Measurements from ENCODE around the gene SH3GL3.
A peak's percentile ranks its signal among the peaks of the same experiment; 100 is the strongest.

The SH3GL3 gene, protein sequence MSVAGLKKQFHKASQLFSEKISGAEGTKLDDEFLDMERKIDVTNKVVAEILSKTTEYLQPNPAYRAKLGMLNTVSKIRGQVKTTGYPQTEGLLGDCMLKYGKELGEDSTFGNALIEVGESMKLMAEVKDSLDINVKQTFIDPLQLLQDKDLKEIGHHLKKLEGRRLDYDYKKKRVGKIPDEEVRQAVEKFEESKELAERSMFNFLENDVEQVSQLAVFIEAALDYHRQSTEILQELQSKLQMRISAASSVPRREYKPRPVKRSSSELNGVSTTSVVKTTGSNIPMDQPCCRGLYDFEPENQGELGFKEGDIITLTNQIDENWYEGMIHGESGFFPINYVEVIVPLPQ

GRCh38 chr15:83446904-83447709, at the start of gene SH3GL3:
SH3GL3 (plus strand) TSS chr15:83447341; CDS start chr15:83447534, 193 bp downstream.
- peak; percentile 32 to 34 for DNase-seq (ENCODE audit: low read depth in 2 of 2)

GRCh38 chr15:83398626-83399025, 48.5 kb upstream of the SH3GL3 start:
- peak; percentile 37 to 39 for DNase-seq (ENCODE audit: low read depth in 2 of 2)

- no peak for DNase-seq (ENCODE audit: low read depth in 2 of 2)
These were observed 43.0 kb upstream of the SH3GL3 start for GRCh38 chr15:83404121-83404520.

GRCh38 chr15:83410532-83410931, 36.6 kb upstream of the SH3GL3 start:
- no peak for DNase-seq (ENCODE audit: low read depth in 2 of 2)

DNA sequence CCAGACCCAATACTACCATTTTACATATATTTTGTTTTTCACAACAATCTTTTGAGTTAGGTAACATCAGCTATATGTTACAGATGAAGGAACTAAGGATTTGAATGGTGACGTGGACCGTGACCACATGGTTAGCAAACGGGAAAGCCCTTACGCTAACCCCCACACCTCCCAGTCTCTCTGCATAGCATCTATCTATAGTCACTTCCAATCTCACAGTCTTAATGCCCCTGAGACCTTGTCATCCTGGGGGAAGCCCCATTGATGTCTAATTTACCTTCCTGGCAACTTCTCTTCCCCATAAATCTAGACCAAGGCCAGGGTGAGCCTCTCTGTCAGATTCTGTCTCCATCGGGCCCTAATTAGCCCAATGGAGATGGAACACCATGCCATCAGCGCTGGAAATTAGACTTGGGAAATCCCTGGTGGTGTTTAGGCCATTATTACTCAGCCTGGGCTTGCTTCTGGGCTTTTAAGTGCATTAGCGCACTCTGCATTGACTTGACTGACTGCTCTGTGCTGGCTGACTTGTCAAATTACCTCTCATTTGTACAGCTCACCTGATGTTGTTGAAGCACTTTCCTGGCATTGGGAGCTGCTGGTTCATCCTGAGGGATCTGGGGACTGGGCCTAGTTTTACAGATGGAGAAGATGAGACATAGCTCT, 34.0 kb upstream of the SH3GL3 start:
- no peak for DNase-seq (ENCODE audit: low read depth in 2 of 2)

DNA sequence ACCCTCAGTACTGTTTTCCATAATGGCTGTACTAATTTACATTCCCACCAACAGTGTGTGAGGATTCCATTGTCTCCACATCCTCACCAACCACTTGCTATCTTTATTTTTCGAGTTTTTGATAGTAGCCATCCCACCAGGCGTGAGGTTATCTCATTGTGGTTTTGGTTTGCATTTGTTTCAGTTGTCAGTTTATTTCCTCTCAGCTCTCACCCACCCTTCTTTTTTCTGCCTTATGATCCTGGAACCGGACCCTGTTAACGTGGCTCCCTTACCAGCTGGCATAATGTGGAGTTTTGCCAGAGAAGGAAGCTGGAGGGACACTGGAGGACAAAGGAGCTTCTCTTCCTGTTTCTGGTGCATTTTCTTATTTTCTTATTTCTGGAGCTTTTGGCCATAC, 25.1 kb upstream of the SH3GL3 start:
- no peak for DNase-seq (ENCODE audit: low read depth in 2 of 2)

DNA sequence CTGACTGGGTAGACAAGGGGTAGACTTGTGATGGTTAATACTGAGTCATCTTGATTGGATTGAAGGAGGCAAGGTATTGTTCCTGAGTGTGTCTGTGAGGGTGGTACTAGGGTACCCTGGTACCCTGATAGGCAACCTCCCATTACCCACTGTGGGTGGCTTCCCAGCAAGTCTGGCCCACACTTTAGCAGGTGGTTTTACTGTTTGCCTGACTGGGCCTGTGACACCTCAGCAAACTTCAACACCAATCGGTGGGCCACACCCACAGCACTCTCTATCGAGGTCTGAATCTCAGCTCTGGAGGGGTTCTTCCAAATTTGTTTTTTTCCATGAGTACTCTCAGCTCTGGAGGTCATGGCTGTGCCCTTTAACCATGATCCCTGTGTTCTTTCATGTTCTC, 24.6 kb upstream of the SH3GL3 start:
- DNase-seq (ENCODE audit: low read depth in 2 of 2): no peak

- DNase-seq (ENCODE audit: low read depth in 2 of 2): no peak
These were observed 23.0 kb upstream of the SH3GL3 start for GRCh38 chr15:83424101-83424500.

GRCh38 chr15:83430441-83430840, 16.7 kb upstream of the SH3GL3 start:
- peak; percentile 86 to 89 for DNase-seq (ENCODE audit: low read depth in 2 of 2)

DNA sequence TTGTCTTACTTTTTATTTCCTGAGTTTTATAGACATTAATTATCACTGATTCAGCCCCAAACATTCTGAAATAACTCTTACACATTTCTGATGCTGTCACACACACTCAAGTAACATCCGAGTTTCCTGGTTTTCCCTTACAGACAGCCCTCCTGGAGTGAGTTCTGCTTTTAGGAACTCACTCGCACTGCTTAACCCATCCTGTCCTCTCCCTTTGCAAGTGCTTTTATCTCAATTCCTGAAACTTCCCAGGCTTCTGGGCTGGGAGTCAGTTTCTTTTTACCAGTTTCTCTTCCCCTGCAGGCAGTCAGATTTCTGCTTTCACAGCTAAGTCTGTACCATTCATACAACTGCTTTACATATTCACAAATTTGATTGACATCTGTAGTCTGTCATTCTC, 15.6 kb upstream of the SH3GL3 start:
- DNase-seq (ENCODE audit: low read depth in 2 of 2): no peak

DNA sequence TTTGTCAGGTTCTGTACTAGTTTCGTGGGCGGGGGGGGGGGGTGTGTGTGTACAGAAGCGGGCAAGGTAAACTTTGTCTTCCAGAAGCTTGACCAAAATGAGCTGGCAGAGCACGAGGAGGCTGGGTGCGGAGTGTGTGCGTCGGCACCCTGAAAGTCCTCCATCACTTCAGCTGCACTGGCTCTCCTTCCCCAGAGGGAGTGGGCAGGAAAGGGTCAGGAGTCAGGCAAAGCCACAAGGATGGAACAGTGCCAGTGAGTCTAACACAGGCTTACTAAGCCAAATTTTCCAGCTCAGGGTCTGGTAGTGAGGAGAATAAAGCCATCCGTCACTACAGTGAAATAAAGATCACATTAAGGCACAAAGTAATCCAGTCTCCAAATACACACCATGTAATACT, 11.9 kb upstream of the SH3GL3 start:
- no peak for DNase-seq (ENCODE audit: low read depth in 2 of 2)

DNA sequence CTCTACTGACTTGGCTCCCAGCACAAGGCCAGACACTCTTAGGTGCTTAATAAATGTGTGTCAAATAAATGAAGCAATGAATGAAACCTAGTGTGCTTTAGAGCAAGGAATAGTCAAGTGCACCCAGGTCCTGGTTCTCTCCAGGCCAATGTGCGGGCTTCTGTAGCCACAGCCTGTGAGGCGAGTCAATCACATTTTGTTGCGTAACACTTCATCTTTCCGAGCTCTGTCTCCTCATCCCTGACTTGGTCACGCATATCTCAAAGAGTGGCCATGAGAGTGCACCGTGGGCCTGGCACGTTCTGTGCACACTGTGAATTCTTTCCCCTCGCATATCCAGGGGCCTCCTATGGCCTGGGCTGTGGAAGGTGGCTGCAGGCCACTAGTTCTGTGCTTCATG, 11.4 kb upstream of the SH3GL3 start:
- no peak for DNase-seq (ENCODE audit: low read depth in 2 of 2)

- peak; percentile 55 to 57 for DNase-seq (ENCODE audit: low read depth in 2 of 2)
These were observed 10.5 kb upstream of the SH3GL3 start for GRCh38 chr15:83436513-83437158.

- no peak for DNase-seq (ENCODE audit: low read depth in 2 of 2)
These were observed 3.9 kb upstream of the SH3GL3 start for GRCh38 chr15:83443076-83443847.

GRCh38 chr15:83444936-83445335, 2.2 kb upstream of the SH3GL3 start:
- no peak for DNase-seq (ENCODE audit: low read depth in 2 of 2)

- no peak for DNase-seq (ENCODE audit: low read depth in 2 of 2)
These were observed 1.5 kb upstream of the SH3GL3 start for GRCh38 chr15:83445643-83446042.

DNA sequence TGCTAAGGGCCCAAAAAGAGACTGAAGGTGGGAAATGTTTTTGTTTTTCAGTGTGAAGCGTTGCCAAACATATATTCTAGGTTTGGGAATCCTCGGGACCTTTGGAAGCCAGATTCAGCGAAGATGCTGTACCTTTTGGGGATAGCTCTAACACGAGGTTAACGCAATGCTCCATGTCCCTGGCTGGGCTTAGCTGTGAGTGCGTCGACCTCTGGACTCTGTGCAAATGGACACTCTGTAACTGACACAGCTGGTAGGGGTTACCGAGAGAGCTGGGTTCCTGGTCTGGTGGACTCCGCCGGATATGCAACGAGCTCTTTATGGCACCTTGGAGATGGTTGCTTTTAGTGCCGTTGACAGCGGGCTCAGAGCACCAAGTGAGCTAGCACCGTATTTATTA, 724 bp upstream of the SH3GL3 start:
- no peak for DNase-seq (ENCODE audit: low read depth in 2 of 2)

DNA sequence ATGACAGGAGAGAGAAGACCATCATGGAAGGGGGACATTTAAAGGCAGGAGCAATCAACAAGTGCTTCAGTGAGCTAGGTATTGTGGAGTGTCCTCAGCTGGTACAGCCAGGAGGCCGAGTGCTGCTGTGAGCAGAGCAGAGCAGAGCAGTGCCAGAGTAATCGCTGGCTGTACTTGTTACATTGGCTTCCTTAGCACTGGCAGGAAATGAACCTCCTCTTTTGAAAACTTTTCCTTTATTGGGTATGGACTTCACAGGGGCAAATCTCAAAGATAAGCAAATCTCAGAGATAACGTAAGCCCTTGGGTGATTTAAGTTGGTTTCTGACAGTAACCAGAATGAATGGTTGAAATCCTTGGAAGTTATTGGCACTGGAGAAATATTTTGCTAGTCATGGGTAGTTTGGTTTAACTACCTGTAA, 2.1 kb downstream of the SH3GL3 start:
- DNase-seq (ENCODE audit: low read depth in 2 of 2): no peak

DNA sequence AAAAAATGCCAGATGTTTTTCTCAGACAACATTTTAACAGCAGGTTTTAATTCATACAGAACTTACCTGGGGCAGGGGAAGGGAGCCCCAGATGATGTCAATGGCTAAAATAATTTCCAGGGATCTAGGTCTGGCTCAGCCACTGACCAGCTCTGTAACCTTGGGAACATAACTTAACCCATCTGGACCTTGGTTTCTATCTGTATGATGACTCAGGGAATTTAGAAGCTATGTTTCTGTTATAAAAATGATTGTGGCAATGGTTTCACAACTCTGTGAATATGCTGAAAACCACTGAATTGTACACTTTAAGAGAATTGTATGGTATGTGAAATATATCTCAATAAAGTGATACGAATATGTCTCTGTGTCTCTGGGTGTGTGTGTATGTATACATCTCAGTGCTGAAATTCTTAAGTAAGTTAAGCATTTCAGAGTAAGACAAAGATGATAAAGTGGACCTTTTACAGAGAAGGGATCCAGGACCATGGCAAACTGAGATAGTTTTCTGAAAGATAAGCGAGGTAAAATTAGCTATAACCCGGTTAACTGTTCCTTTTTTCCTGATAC, 2.9 kb downstream of the SH3GL3 start:
- peak; percentile 41 to 42 for DNase-seq (ENCODE audit: low read depth in 2 of 2)

- no peak for DNase-seq (ENCODE audit: low read depth in 2 of 2)
These were observed 10.0 kb downstream of the SH3GL3 start for GRCh38 chr15:83457149-83457548.

GRCh38 chr15:83458381-83458780, 11.2 kb downstream of the SH3GL3 start:
- DNase-seq (ENCODE audit: low read depth in 2 of 2): no peak
